Measurements from ENCODE around the gene LRP8. TPM values are rescaled to one million over a fixed set of nuclear protein-coding genes. Genes with fewer than 3 reads are reported as not detected.
A peak's percentile ranks its signal among the peaks of the same experiment; 100 is the strongest.

The LRP8 gene
- total RNA-seq, 1 donor from 2014 or later: 8.4 TPM

GRCh38 chr1:53266038-53266437 is 61.8 kb downstream of the LRP8 start:
- H3K27me3 ChIP-seq (ENCODE audit: control insufficient read depth, insufficient read depth, low read length): no peaks in the 10 kb centered on the region
- DNase-seq (ENCODE audit: low read depth) (peak; percentile 20), FAIRE-seq (no peak)
- H3K36me3 ChIP-seq (ENCODE audit: control insufficient read depth, insufficient read depth, low read length): peaks cover 17% of the 10 kb centered on the region
- peak; percentile 54 for TF ChIP-seq CTCF (IDR thresholded peaks at IDR 0.05; ENCODE audit: insufficient read depth, low read length, severe bottlenecking)
- no peak overlapping the region for H3K4me3 ChIP-seq (ENCODE audit: low read depth, low read length)

GRCh38 chr1:53265581-53265980 is 62.3 kb downstream of the LRP8 start:
- no peak for TF ChIP-seq CTCF (IDR thresholded peaks at IDR 0.05; ENCODE audit: insufficient read depth, low read length, severe bottlenecking)
- no peaks in the 10 kb centered on the region for H3K27me3 ChIP-seq (ENCODE audit: control insufficient read depth, insufficient read depth, low read length)
- FAIRE-seq: peak; percentile 86
- no peak for DNase-seq (ENCODE audit: low read depth)
- H3K4me3 ChIP-seq (ENCODE audit: low read depth, low read length): no peak overlapping the region
- H3K36me3 ChIP-seq (ENCODE audit: control insufficient read depth, insufficient read depth, low read length): peaks cover 16% of the 10 kb centered on the region

- Histone ChIP-seq H3K27me3 (ENCODE audit: control insufficient read depth, insufficient read depth, low read length) (no peaks in the 10 kb centered on the region), H3K36me3 (ENCODE audit: control insufficient read depth, insufficient read depth, low read length) (peaks cover 17% of the 10 kb centered on the region), H3K4me3 (ENCODE audit: low read depth, low read length) (no peak overlapping the region)
- TF ChIP-seq CTCF (IDR thresholded peaks at IDR 0.05; ENCODE audit: insufficient read depth, low read length, severe bottlenecking): no peak
- no peak for DNase-seq (ENCODE audit: low read depth)
- no peak for FAIRE-seq
These were observed 63.8 kb downstream of the LRP8 start for GRCh38 chr1:53264048-53264447.

- no peak overlapping the region for H3K4me3 ChIP-seq (ENCODE audit: low read depth, low read length)
- H3K27me3 ChIP-seq (ENCODE audit: control insufficient read depth, insufficient read depth, low read length): no peaks in the 10 kb centered on the region
- TF ChIP-seq CTCF (IDR thresholded peaks at IDR 0.05; ENCODE audit: insufficient read depth, low read length, severe bottlenecking): no peak
- peaks cover 20% of the 10 kb centered on the region for H3K36me3 ChIP-seq (ENCODE audit: control insufficient read depth, insufficient read depth, low read length)
- DNase-seq (ENCODE audit: low read depth): no peak
- peak; percentile 88 for FAIRE-seq
These were observed 65.9 kb downstream of the LRP8 start for GRCh38 chr1:53262000-53262399.

GRCh38 chr1:53260631-53261247 is 67.1 kb downstream of the LRP8 start:
- DNase-seq (ENCODE audit: low read depth) (no peak), FAIRE-seq (peak; percentile 18)
- H3K27me3 ChIP-seq (ENCODE audit: control insufficient read depth, insufficient read depth, low read length): no peaks in the 10 kb centered on the region
- TF ChIP-seq CTCF (IDR thresholded peaks at IDR 0.05; ENCODE audit: insufficient read depth, low read length, severe bottlenecking): no peak
- H3K36me3 ChIP-seq (ENCODE audit: control insufficient read depth, insufficient read depth, low read length): peaks cover 18% of the 10 kb centered on the region
- H3K4me3 ChIP-seq (ENCODE audit: low read depth, low read length): no peak overlapping the region

GRCh38 chr1:53259932-53260331 is 67.9 kb downstream of the LRP8 start:
- no peak overlapping the region for H3K4me3 ChIP-seq (ENCODE audit: low read depth, low read length)
- DNase-seq (ENCODE audit: low read depth): no peak
- no peaks in the 10 kb centered on the region for H3K27me3 ChIP-seq (ENCODE audit: control insufficient read depth, insufficient read depth, low read length)
- TF ChIP-seq CTCF (IDR thresholded peaks at IDR 0.05; ENCODE audit: insufficient read depth, low read length, severe bottlenecking): no peak
- FAIRE-seq: no peak
- H3K36me3 ChIP-seq (ENCODE audit: control insufficient read depth, insufficient read depth, low read length): peaks cover 15% of the 10 kb centered on the region

Data from bronchial epithelial cell (primary cell).